Muscle of leg (tissue), 11 donors: ENCODE measurements around the gene BANF2. TPM values are rescaled to one million over a fixed set of nuclear protein-coding genes. Genes with fewer than 3 reads are reported as not detected.
A peak's percentile ranks its signal among the peaks of the same experiment; 100 is the strongest.

Experiments used
- DNase-seq: peaks from one replicate; pipeline ENCODE4 v3.0.0; 2013
- H3K27ac ChIP-seq: one replicate; pipeline ENCODE4 v1.5.1; 2013; ENCODE audit warnings: mild to moderate bottlenecking, low read length, control low read depth
- H3K27me3 ChIP-seq: one replicate; pipeline ENCODE4 v1.6.1; 2013; ENCODE audit warnings: low read length; ENCODE audit not compliant: control insufficient read depth, insufficient read depth
- H3K36me3 ChIP-seq: one replicate; pipeline ENCODE4 v1.6.1; 2013; ENCODE audit warnings: low read length; ENCODE audit not compliant: control insufficient read depth, insufficient read depth
- H3K4me1 ChIP-seq: one replicate; pipeline ENCODE4 v1.6.1; 2013; ENCODE audit warnings: low read length; ENCODE audit not compliant: control insufficient read depth, insufficient read depth
- H3K4me3 ChIP-seq: one replicate; pipeline ENCODE4 v1.5.1; 2013; ENCODE audit warnings: low read length, control low read depth
- H3K9me3 ChIP-seq: replicated peaks from 2 replicates; pipeline ENCODE4 v1.6.1; 2013; ENCODE audit warnings: low read depth, low read length; ENCODE audit not compliant: control insufficient read depth
- WGBS: methylation state at CpG from one replicate; pipeline ENCODE4 v1.1.5; 2013; ENCODE audit warnings: missing lambda C conversion rate; ENCODE audit not compliant: insufficient coverage; 5-methylcytosine and 5-hydroxymethylcytosine counted together
- polyA plus RNA-seq, 8 donors: library from polyadenylated mRNA; unstranded; fragments of 120-200 nt; gene quantifications; one replicate each; pipeline versions ENCODE4 v1.2.1 to v1.2.3, GENCODE V29; 2013; ENCODE audit warnings: inconsistent platforms in 1 of 8, low replicate concordance in 1 of 8; ENCODE audit not compliant: insufficient read length in 8 of 8, insufficient read depth in 1 of 8
- total RNA-seq: library from RNA; stranded (reverse); fragments of 120-200 nt; gene quantifications from one replicate; pipeline ENCODE4 v1.2.4, GENCODE V29; 2013

The BANF2 gene
- total and polyA plus RNA-seq, 9 donors: not detected

DNA sequence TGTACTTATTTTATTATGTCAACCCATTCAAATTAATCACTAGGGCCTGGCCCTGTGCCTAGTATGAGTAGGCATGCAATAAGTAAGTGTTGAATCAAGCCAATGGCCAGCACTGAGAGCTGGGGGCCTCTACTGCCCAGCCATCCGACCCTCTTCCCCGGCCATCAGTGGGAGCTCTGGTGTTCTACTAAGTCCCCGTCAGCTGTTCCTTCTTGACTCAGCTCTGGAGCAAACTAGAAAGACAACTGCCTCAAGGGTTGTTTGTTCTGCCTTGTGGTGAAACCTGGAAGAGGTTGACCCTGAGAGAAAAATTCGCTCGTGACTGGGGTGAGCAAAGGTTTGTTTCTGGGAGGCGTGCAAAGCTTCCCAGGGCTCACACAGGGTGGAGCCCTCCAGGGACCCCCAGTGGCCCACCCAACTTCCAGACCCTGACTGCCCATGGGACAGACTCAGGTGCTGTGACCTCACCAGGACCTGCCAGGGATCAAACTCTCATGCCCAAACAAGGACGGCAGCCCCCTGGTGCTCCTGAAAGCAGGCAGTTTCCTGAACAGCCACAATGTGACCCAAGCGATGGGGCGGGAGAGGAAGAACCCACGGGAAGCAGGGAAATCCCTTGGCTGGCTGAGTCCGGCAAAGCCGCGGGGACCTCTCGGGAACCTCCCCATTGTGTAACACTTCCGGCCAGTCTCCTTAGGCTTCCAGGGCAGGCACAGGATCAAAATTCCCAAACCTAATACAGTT, 50.4 kb downstream of the BANF2 start:
- no peaks in the 10 kb centered on the region for H3K36me3 ChIP-seq
- DNase-seq: peak; percentile 56
- H3K27me3 ChIP-seq: no peaks in the 10 kb centered on the region
- WGBS: 73% methylated on average over 4 of the region's 15 CpGs
- H3K27ac ChIP-seq: peak overlapping the region; percentile 80
- peaks cover 2% of the 10 kb centered on the region for H3K4me1 ChIP-seq
- no peak overlapping the region for H3K4me3 ChIP-seq
- no peaks in the 10 kb centered on the region for H3K9me3 ChIP-seq

GRCh38 chr20:17750722-17751045, 50.9 kb downstream of the BANF2 start:
- Histone ChIP-seq H3K36me3 (no peaks in the 10 kb centered on the region), H3K9me3 (no peaks in the 10 kb centered on the region), H3K4me3 (no peak overlapping the region), H3K27me3 (no peaks in the 10 kb centered on the region), H3K27ac (peak overlapping the region; percentile 80), H3K4me1 (peaks cover 2% of the 10 kb centered on the region)
- DNase-seq: no peak
- WGBS: 89% methylated on average over 1 of the region's 2 CpGs

DNA sequence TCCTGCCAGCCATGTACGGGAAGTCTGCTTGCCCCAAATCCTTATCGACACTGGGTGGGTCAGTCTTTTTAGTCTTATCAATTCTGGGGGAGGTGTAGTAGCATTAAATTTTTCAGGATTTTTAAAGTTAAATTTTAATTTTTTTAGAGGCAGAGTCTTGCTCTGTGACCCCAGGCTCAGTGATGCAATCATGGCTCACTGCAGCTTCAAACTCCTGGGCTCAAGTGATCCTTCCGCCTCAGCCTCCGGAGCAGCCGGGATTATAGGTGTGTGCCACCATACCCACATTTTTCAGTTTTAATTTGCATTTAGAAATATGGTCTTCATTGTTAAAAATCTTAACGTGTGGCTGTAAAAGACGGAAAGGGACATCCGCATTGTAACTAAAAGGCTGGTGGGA, 51.9 kb downstream of the BANF2 start:
- Histone ChIP-seq H3K4me1 (peaks cover 2% of the 10 kb centered on the region), H3K4me3 (no peak overlapping the region), H3K27me3 (no peaks in the 10 kb centered on the region), H3K27ac (no peak overlapping the region), H3K9me3 (no peaks in the 10 kb centered on the region), H3K36me3 (no peaks in the 10 kb centered on the region)
- DNase-seq: no peak
- WGBS: 73% methylated on average over 4 of the region's 8 CpGs

GRCh38 chr20:17752459-17752858, 52.7 kb downstream of the BANF2 start:
- no peak overlapping the region for H3K27ac ChIP-seq
- no peaks in the 10 kb centered on the region for H3K27me3 ChIP-seq
- DNase-seq: no peak
- 75% methylated on average over 1 of the region's 2 CpGs for WGBS
- H3K4me1 ChIP-seq: peaks cover 2% of the 10 kb centered on the region
- H3K36me3 ChIP-seq: no peaks in the 10 kb centered on the region
- H3K9me3 ChIP-seq: no peaks in the 10 kb centered on the region
- H3K4me3 ChIP-seq: no peak overlapping the region

DNA sequence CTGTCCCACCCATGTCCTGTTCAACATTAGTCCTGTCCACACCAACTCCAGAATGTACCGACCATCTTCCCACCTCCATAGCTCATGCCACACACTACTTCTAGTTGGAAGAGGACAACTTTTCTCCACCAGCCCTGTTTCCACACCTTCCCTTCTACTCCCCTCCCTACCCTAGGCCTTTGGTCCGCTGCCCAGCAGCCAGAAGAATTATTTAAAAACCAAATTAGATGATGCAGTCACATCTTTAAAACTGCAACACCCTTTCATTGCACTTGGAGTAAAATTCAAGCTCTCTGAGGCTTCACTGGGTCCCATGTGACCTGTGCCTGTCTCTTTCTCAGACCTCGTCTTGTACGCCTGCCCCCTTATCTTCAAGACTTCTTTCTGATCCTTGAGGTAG, 53.8 kb downstream of the BANF2 start:
- 89% methylated on average over 4 of the region's 4 CpGs for WGBS
- no peaks in the 10 kb centered on the region for H3K27me3 ChIP-seq
- peaks cover 7% of the 10 kb centered on the region for H3K9me3 ChIP-seq

GRCh38 chr20:17756529-17756928, 56.8 kb downstream of the BANF2 start:
- Histone ChIP-seq H3K9me3 (peaks cover 16% of the 10 kb centered on the region), H3K4me1 (no peaks in the 10 kb centered on the region), H3K36me3 (no peaks in the 10 kb centered on the region), H3K27ac (no peak overlapping the region), H3K4me3 (no peak overlapping the region), H3K27me3 (no peaks in the 10 kb centered on the region)
- no peak for DNase-seq
- WGBS: 81% methylated on average over 4 of the region's 6 CpGs

More for the DNA sequence above, 53.8 kb downstream of the BANF2 start:
- Histone ChIP-seq H3K4me3 (no peak overlapping the region), H3K27ac (no peak overlapping the region), H3K4me1 (peaks cover 2% of the 10 kb centered on the region), H3K36me3 (no peaks in the 10 kb centered on the region)
- no peak for DNase-seq

DNA sequence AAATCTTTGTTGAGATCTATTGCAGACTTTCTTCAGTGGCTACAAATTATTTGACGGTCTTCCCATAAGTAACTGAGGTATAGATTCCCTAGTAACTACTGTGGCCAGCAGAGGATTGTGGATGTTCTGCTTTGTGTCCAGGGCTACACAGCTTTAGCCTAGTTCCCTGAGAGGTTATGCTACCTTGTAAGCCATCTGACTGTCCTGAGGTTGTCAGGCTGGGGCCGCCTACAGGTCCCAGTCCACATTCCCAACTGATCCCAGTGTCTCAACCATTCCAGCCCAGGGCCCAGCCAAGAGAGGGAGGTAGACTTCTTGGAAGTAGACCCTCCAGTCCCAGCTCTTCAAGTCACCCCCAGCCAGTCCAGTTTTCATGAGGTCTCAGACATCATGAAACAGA, 57.7 kb downstream of the BANF2 start:
- Histone ChIP-seq H3K36me3 (no peaks in the 10 kb centered on the region), H3K4me3 (no peak overlapping the region), H3K27ac (no peak overlapping the region), H3K4me1 (no peaks in the 10 kb centered on the region), H3K27me3 (no peaks in the 10 kb centered on the region), H3K9me3 (peaks cover 16% of the 10 kb centered on the region)
- no peak for DNase-seq
- WGBS: no CpG with 5 or more reads among the region's 2 CpGs

DNA sequence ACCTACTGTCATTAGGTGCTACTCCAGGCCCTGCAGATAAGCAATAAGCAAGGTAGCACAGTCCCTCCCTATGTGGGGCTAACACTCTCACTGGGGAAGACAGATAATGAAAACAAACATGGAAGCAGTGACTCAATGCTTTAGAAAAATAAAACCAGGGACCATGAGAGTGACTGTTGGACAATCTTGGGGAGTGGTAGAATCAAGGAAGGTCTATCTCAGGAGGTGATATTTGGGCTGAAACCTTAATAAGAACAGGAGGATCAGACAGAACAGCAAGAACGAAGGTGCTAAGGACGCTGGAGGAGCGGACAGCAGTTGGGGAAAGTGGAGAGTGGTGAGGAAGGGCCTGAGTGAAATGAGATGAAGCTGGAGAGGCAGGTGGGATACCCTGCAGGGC, 58.2 kb downstream of the BANF2 start:
- Histone ChIP-seq H3K9me3 (peaks cover 16% of the 10 kb centered on the region), H3K4me3 (no peak overlapping the region), H3K36me3 (no peaks in the 10 kb centered on the region), H3K27ac (no peak overlapping the region), H3K27me3 (no peaks in the 10 kb centered on the region), H3K4me1 (no peaks in the 10 kb centered on the region)
- no peak for DNase-seq
- 98% methylated on average over 3 of the region's 3 CpGs for WGBS

DNA sequence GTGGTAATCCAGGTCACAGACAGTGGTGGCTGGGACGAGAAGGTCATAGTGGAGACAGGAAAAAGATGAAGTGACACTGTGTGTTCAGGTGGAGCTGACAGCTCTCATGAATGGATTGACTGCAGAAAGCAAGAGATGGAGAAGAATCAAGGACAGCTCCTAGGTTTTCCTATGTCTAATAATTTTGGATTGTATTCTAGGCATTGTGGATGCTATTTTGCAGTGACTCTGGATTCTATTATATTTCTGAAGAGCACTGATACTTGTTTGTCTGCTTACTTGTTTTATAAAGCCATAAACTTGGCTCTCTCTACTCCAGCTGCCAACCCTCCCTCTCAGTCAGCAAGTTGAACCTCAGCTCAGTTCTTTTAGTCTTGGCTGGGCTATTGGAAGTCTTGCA, 58.7 kb downstream of the BANF2 start:
- no peak overlapping the region for H3K27ac ChIP-seq
- WGBS: 100% methylated on average over 1 of the region's 1 CpG
- no peaks in the 10 kb centered on the region for H3K27me3 ChIP-seq
- no peaks in the 10 kb centered on the region for H3K4me1 ChIP-seq
- no peaks in the 10 kb centered on the region for H3K36me3 ChIP-seq
- DNase-seq: no peak
- H3K4me3 ChIP-seq: no peak overlapping the region
- peaks cover 16% of the 10 kb centered on the region for H3K9me3 ChIP-seq

DNA sequence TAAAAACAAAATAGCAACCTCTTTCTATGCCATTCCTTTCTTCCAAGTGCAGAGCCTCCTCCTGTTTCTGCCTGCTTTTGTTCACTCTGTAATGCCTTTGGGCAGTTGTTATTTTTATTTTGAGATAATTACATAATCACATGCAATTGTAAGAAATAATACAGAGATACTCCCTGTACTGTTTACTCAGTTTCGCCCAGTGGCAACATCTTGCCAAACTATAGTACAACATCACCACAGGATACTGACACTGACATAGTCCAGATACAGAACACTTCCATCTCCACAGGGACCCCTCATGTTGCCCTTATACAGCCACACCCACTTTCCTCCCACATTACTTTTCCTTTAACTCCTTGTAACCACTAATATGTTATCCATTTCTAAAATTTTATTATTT, 59.7 kb downstream of the BANF2 start:
- Histone ChIP-seq H3K36me3 (no peaks in the 10 kb centered on the region), H3K27me3 (no peaks in the 10 kb centered on the region), H3K4me3 (no peak overlapping the region), H3K9me3 (peaks cover 16% of the 10 kb centered on the region), H3K27ac (no peak overlapping the region), H3K4me1 (no peaks in the 10 kb centered on the region)
- no peak for DNase-seq
- 80% methylated on average over 1 of the region's 1 CpG for WGBS

GRCh38 chr20:17761604-17762003, 61.8 kb downstream of the BANF2 start:
- H3K4me1 ChIP-seq: no peaks in the 10 kb centered on the region
- H3K27ac ChIP-seq: no peak overlapping the region
- H3K9me3 ChIP-seq: peaks cover 16% of the 10 kb centered on the region
- H3K36me3 ChIP-seq: no peaks in the 10 kb centered on the region
- DNase-seq: no peak
- WGBS: no CpG with 5 or more reads among the region's 3 CpGs
- no peak overlapping the region for H3K4me3 ChIP-seq
- no peaks in the 10 kb centered on the region for H3K27me3 ChIP-seq
